Right lobe of liver (tissue), 6 donors: ENCODE results near the gene MAP3K5. TPM values are rescaled to one million over a fixed set of nuclear protein-coding genes. Genes with fewer than 3 reads are reported as not detected.

ENCODE experiments used
- ATAC-seq, 4 donors: fragments of 200-7000 bp; cut with Tn5 transposase; one replicate each; pipeline ENCODE4 v1.9.1; 2020; ENCODE audit warnings: mild to moderate bottlenecking in 4 of 4, moderate library complexity in 4 of 4
- DNase-seq, 3 donors: peaks; one replicate each; pipeline ENCODE4 v3.0.0-alpha.2; 2020
- H3K27ac ChIP-seq, 3 donors: fragments of 200-600 bp; one replicate each; pipeline ENCODE4 v1.8.0; 2022
- H3K27me3 ChIP-seq, 2 donors: fragments of 200-600 bp; one replicate each; pipeline ENCODE4 v1.8.0; 2022
- H3K36me3 ChIP-seq, 4 donors: fragments of 200-600 bp; sonication (generic) in 1 of 4; one replicate each; pipeline versions ENCODE4 v1.5.1 to v1.8.0; 2017 to 2022; ENCODE audit warnings: control low read depth in 1 of 4
- H3K4me1 ChIP-seq, 4 donors: fragments of 200-600 bp; sonication (generic) in 1 of 4; one replicate each; pipeline versions ENCODE4 v1.5.1 to v1.8.0; 2017 to 2022; ENCODE audit warnings: control low read depth in 1 of 4
- H3K4me3 ChIP-seq, 3 donors: fragments of 200-600 bp; one replicate each; pipeline ENCODE4 v1.8.0; 2022
- H3K9me3 ChIP-seq, 4 donors: fragments of 200-600 bp; sonication (generic) in 1 of 4; one replicate each; pipeline versions ENCODE4 v1.5.1 to v1.8.0; 2017 to 2022; ENCODE audit warnings: control low read depth in 1 of 4
- POLR2A ChIP-seq: fragments of 450-650 bp; IDR thresholded peaks from one replicate; pipeline ENCODE4 v1.6.1; 2017; ENCODE audit warnings: antibody characterized with exemption, mild to moderate bottlenecking
- WGBS: methylation state at CpG from one replicate; pipeline ENCODE4 v1.1.6; 2018; ENCODE audit warnings: low coverage, low lambda C conversion rate; ENCODE audit not compliant: insufficient coverage; ENCODE audit errors: missing lambda C conversion rate; 5-methylcytosine and 5-hydroxymethylcytosine counted together
- intact Hi-C, 2 donors: fragments of 100-400 bp; cut with DNase I; formaldehyde crosslinking; loops; one replicate each; pipeline versions ENCODE4 v1.11.2 to v1.14.1; 2022
- total RNA-seq, 6 experiments: library from RNA; depleted of rRNA in 2 of 6; stranded (reverse); fragments of >200 nt in 2 of 6; fragmentation: NEBNext Ultra II Directional in 3 of 6; extraction: Animal tissue kit (Norgen Biotek cat#: 25700) in 3 of 6; gene quantifications; one replicate each; pipeline versions ENCODE4 v1.1.0 to v1.2.4, GENCODE V29; 2016 to 2023
- TF ChIP-seq, protein P1 (sequence below), 4 donors: fragments of 200-600 bp in 3 of 4; fragments of 450-650 bp in 1 of 4; IDR thresholded peaks; one replicate each; pipeline versions ENCODE4 v1.5.1 to v1.8.0; 2016 to 2022; ENCODE audit warnings: antibody characterized with exemption in 4 of 4, mild to moderate bottlenecking in 2 of 4
- donor health status: DM: no; HTN: yes; CAD: no.
- donor health status: DM: no; HTN: no; CAD: no.
- donor health status: DM: no; HTN: no; CAD: no.
- donor health status: DM: no; HTN: yes; CAD: no.
- donor health status: DM: no; HTN: yes; CAD: no.

The MAP3K5 gene
- total RNA-seq, 6 experiments from 2014 or later: 5.0 to 10.4 (median 6.9) TPM

DNA sequence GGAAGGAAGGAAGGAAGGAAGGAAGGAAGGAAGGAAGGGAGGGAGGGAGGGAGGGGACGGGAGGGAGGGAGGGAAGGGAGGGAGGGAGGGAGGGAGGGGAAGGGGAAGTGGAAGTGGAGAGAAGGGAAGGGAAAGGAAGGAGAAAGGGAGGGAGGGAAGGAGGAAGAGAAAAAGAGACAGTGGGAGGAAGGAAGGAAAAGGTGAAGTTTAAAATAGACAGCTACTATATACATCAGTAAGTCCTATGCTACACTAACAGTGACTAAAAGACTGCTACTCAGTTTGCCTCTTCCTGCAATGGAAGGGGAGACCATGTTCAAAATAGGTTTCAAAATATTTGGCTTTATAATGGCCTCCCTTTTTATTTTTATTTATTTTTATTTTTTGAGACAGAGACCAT, 22.5 kb downstream of the MAP3K5 start:
- ATAC-seq (no peak), DNase-seq (no peak)
- H3K4me3 ChIP-seq: no peak overlapping the region
- H3K36me3 ChIP-seq: no peaks in the 10 kb centered on the region
- TF ChIP-seq POLR2A: no peak
- TF ChIP-seq, protein P1, sequence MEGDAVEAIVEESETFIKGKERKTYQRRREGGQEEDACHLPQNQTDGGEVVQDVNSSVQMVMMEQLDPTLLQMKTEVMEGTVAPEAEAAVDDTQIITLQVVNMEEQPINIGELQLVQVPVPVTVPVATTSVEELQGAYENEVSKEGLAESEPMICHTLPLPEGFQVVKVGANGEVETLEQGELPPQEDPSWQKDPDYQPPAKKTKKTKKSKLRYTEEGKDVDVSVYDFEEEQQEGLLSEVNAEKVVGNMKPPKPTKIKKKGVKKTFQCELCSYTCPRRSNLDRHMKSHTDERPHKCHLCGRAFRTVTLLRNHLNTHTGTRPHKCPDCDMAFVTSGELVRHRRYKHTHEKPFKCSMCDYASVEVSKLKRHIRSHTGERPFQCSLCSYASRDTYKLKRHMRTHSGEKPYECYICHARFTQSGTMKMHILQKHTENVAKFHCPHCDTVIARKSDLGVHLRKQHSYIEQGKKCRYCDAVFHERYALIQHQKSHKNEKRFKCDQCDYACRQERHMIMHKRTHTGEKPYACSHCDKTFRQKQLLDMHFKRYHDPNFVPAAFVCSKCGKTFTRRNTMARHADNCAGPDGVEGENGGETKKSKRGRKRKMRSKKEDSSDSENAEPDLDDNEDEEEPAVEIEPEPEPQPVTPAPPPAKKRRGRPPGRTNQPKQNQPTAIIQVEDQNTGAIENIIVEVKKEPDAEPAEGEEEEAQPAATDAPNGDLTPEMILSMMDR (IDR thresholded peaks at IDR 0.05): no peak
- H3K27ac ChIP-seq: no peak overlapping the region
- H3K9me3 ChIP-seq: no peaks in the 10 kb centered on the region
- H3K27me3 ChIP-seq: no peaks in the 10 kb centered on the region
- intact Hi-C loops: no loop called here
- WGBS: no CpG with 5 or more reads among the region's 1 CpG
- H3K4me1 ChIP-seq: peaks cover 0 to 41% (median 11%) of the 10 kb centered on the region in 4 donors

DNA sequence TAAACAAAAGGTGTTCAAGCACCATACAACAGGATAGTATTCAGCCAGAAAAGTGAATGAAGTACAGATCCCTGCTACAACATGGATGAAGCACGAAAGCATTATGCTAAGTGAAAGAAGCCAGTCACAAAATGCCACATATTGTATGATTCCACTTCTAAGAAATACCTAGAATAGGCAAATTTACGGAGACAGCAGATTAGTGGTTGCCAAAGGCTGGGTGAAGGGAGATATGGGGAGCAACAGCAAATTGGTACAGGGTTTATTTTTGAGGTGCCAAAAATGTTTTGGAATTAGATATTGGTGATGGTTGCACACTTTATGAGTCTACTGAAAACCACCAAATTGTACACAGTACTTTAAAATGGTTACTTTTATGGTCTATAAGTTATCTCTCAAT, 23.2 kb downstream of the MAP3K5 start:
- no peak for DNase-seq
- H3K27ac ChIP-seq: peak overlapping the region in 1 of 3 donors; percentile 58
- H3K4me1 ChIP-seq: peaks cover 0 to 35% (median 11%) of the 10 kb centered on the region in 4 donors
- no peaks in the 10 kb centered on the region for H3K36me3 ChIP-seq
- 94% methylated on average over 2 of the region's 2 CpGs for WGBS
- no peaks in the 10 kb centered on the region for H3K27me3 ChIP-seq
- TF ChIP-seq, protein P1 (IDR thresholded peaks at IDR 0.05): no peak
- TF ChIP-seq POLR2A: no peak
- H3K4me3 ChIP-seq: no peak overlapping the region
- H3K9me3 ChIP-seq: no peaks in the 10 kb centered on the region
- intact Hi-C loops: no loop called here
- ATAC-seq: no peak

GRCh38 chr6:136767570-136768309, 24.5 kb downstream of the MAP3K5 start:
- no peaks in the 10 kb centered on the region for H3K9me3 ChIP-seq
- WGBS: 25% methylated on average over 6 of the region's 6 CpGs
- peak overlapping the region in 1 of 3 donors; percentile 8 for H3K4me3 ChIP-seq
- ATAC-seq: peak; percentile 54 to 71 (median 63)
- TF ChIP-seq, protein P1 (IDR thresholded peaks at IDR 0.05): no peak
- TF ChIP-seq POLR2A: no peak
- H3K36me3 ChIP-seq: no peaks in the 10 kb centered on the region
- peak overlapping the region in 2 of 3 donors; percentile 44 to 58 for H3K27ac ChIP-seq
- no peak for DNase-seq
- peaks cover 2 to 45% (median 11%) of the 10 kb centered on the region in 4 donors for H3K4me1 ChIP-seq
- intact Hi-C loops: no loop called here
- no peaks in the 10 kb centered on the region for H3K27me3 ChIP-seq

GRCh38 chr6:136767103-136767502, 25.2 kb downstream of the MAP3K5 start:
- Histone ChIP-seq H3K4me1 (peaks cover 2 to 51% (median 14%) of the 10 kb centered on the region in 4 donors), H3K4me3 (no peak overlapping the region), H3K27me3 (no peaks in the 10 kb centered on the region), H3K9me3 (no peaks in the 10 kb centered on the region), H3K27ac (peak overlapping the region in 2 of 3 donors; percentile 44 to 58), H3K36me3 (no peaks in the 10 kb centered on the region)
- DNase-seq: peak in 1 of 3 donors; percentile 16
- TF ChIP-seq, protein P1 (IDR thresholded peaks at IDR 0.05): no peak
- TF ChIP-seq POLR2A: no peak
- no peak for ATAC-seq
- WGBS: 40% methylated on average over 2 of the region's 2 CpGs
- intact Hi-C loops: no loop called here
